Stimulated activated naive CD8-positive, alpha-beta T cell treated with anti-CD3 and anti-CD28 coated beads, Interleukin-15, amount 100 ng/mL, for 72 hours (primary cell): ENCODE measurements around the gene UFC1.

ENCODE experiments used
- ATAC-seq: fragments of 150-1000 bp; cut with Tn5 transposase; 2 replicates; pipeline ENCODE4 v1.10.0; 2021; ENCODE audit warnings: mild to moderate bottlenecking, moderate library complexity
- DNase-seq, 2 donors: peaks; one replicate each; pipeline ENCODE4 v3.0.0; 2021 to 2022
- H3K27ac Mint-ChIP-seq, 2 donors: one replicate each; pipeline ENCODE4 v1.8.0; 2022; ENCODE audit warnings: mild to moderate bottlenecking in 2 of 2, mixed read lengths in 2 of 2, moderate library complexity in 2 of 2
- H3K27me3 Mint-ChIP-seq: one replicate; pipeline ENCODE4 v1.8.0; 2022; ENCODE audit warnings: mixed read lengths
- H3K4me1 Mint-ChIP-seq: one replicate; pipeline ENCODE4 v1.8.0; 2022; ENCODE audit warnings: mild to moderate bottlenecking, mixed read lengths
- H3K4me3 Mint-ChIP-seq, 2 donors: one replicate each; pipeline ENCODE4 v1.8.0; 2022; ENCODE audit warnings: mild to moderate bottlenecking in 2 of 2, mixed read lengths in 2 of 2, moderate library complexity in 1 of 2
- H3K9me3 Mint-ChIP-seq, 2 donors: one replicate each; pipeline ENCODE4 v1.8.0; 2022; ENCODE audit warnings: mixed read lengths in 2 of 2

UFC1 gene

DNA sequence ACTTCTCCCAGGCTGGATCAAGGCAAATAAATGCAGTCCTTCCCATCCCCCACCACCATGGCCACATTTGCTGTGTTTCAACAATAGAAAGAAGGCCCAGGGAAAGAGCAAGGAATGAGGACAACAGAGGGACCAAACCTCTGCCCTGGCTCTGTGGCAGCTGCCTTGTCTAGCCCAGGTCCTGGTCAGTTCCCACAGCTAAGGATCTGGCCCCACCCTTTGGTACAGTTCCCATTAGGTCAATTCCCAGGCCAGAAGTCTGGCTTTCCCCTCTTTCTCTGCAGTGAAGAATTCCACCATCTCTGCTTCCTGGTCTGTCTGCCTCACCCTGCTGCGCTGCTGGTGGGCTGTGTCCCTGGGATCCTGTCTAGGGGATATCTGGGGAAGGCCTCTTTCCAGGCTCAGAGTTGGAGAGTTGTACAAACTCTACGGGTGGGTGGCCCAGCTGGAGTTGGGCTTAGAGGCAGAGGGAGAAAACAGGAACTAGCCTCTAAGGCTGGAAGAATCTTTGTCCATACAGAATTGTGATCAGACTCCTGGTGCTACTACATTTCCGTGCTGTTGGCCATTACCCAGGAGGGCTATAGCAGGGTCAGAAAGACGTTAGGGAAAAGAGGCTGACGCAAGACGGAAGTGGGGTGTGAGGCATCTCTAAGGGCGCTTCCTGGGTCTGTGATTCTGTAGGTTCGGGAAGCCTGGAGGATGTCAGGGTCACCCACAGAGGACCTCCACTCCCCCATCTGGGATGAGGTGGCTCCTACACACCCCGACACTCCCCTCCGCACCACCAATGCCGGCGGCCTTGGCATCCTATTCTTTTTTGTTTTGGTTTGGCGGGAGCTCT lies 47.4 kb downstream of the UFC1 start:
- Mint-ChIP-seq H3K27ac (peak overlapping the region; percentile 97 to 98), H3K4me1 (peaks cover 87% of the 10 kb centered on the region)
- no peak for ATAC-seq

DNA sequence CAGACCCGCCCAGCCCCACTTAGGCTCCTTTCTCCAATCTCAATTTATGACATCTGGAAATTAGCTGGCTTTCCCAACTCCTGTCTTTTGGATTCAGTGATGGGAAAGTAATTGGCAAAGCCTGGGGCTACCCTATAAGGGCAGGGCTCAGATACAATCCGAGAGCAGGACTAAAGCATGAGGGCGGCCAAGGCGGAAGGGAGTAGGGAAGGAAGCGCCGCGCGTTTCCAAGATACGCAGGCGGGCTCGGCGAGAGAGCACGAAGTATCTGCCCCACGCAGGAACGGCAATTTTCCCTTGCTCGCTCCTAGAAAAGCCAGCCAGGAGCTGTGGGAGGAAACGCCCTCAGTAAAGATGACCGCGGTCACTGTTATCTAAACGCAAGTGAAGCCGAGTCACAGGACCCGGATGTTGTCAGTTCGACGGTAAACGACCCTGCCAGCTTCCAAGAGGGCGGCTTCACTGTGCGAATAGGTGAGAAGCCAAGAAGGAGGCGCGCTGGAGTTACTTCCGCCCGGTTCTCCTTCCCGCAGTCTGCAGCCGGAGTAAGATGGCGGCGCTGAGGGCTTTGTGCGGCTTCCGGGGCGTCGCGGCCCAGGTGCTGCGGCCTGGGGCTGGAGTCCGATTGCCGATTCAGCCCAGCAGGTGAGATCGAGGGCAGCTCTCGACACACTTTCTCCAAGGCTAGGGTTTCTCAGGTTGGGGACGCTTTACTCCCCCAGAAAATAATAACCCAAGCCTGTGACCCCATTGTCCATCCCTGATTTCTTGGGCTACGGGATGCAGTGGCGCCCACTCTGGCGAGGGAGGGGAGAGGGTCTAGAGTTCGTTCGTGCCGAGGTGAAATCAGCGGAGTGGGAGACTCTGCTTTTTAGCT lies 48.3 kb downstream of the UFC1 start, which contains the start of gene NDUFS2:
TSS of gene NDUFS2 (plus strand) at position 532 of the 877 bp plus-strand sequence. CDS start at position 551, 19 bp downstream.
- ATAC-seq (peak; percentile 97), DNase-seq (peak; percentile 89 to 95)
- no peaks in the 10 kb centered on the region for H3K27me3 Mint-ChIP-seq
- peak within 1 kb of the TSS; percentile 90 to 91 for H3K4me3 Mint-ChIP-seq
- H3K27ac Mint-ChIP-seq, result peak within 1 kb of the TSS; percentile 97 to 98
- H3K4me1 Mint-ChIP-seq, result peaks cover 87% of the 10 kb centered on the region
- no peaks in the 10 kb centered on the region for H3K9me3 Mint-ChIP-seq

More for the DNA sequence above, 47.4 kb downstream of the UFC1 start:
- no peak for DNase-seq
- Mint-ChIP-seq H3K27me3 (no peaks in the 10 kb centered on the region), H3K4me3 (peak overlapping the region; percentile 90 to 91), H3K9me3 (no peaks in the 10 kb centered on the region)

DNA sequence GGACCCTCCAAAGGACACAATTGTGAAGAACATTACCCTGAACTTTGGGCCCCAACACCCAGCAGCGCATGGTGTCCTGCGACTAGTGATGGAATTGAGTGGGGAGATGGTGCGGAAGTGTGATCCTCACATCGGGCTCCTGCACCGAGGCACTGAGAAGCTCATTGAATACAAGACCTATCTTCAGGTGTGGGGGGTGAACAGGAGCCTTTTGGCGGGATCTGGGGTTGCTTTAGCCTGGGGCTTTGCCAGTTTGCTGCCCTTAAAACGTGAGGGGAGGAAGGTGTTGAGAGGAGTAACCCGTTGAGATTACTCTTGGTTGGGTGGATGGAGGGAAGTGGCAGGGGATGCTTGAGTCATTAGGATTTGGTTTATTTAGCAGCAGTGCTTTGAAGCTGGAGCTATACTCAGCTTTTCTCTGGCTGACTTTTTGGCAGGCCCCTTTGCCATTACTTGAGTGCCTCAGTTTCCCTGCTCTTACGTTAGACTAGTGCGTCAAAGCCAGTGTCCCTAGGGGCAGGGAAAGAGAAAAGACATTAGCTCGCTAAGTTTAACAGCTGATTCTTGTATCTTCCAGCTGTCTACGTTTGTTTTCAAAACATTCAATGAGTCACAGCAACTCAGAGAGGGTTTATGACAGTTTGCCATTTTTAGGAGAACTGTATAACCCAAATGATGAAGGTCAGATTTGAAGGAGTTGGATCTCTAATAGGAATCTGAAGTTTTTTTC lies 52.8 kb downstream of the UFC1 start:
- Mint-ChIP-seq H3K9me3 (no peaks in the 10 kb centered on the region), H3K27me3 (no peaks in the 10 kb centered on the region), H3K4me3 (no peak overlapping the region), H3K27ac (peak overlapping the region in 1 of 2 donors; percentile 48), H3K4me1 (peaks cover 54% of the 10 kb centered on the region)
- ATAC-seq, result no peak
- DNase-seq, result no peak

DNA sequence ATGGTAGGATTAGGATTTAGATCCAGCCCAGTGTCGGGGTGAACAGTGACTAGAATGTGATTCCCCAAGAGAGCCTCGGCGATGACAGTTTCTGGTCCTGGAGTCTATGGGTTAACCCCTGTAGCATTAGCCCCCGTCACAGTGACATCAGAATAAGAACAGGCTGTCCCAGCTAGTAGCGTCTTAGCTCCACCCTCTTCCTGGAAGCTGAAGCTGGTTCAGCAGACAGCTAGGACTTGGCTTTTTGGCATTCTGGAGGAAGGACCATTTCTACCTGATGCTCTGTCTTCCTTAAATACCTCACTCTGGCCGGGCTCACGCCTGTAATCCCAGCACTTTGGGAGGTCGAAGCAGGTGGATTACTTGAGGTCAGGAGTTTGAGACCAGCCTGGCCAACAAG lies 53.4 kb downstream of the UFC1 start:
- H3K4me3 Mint-ChIP-seq, result no peak overlapping the region
- peaks cover 50% of the 10 kb centered on the region for H3K4me1 Mint-ChIP-seq
- ATAC-seq (peak; percentile 52), DNase-seq (no peak)
- H3K9me3 Mint-ChIP-seq, result no peaks in the 10 kb centered on the region
- no peaks in the 10 kb centered on the region for H3K27me3 Mint-ChIP-seq
- peak overlapping the region in 1 of 2 donors; percentile 52 for H3K27ac Mint-ChIP-seq
